HG02885 (cell line): ENCODE measurements around the gene APPL2.

Source experiments
- ATAC-seq: cut with Tn5 transposase; IDR thresholded peaks from one replicate; pipeline ENCODE4 v1.9.1; 2021; ENCODE audit warnings: mild to moderate bottlenecking; ENCODE audit not compliant: unreplicated experiment, poor library complexity

The APPL2 gene

DNA sequence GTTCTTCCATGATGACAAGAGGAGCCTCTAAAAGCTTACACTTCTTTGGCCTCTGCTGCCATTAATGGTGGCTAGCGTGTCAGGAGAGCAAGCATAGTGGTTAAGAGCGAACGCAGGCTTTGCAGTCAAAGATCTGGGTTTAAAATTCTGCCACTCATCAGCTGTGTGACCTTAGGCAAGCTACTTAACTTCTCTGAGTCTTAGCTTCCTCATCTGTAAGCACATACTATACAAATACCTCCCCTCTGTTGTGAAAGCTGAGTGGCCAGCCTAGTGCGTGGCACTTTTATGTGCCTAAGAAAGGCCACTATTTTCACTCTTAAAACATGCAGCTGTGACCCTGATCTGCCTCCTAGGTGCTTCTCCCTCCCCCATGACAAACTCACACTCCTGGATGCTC is 11.6 kb downstream of the APPL2 start:
- ATAC-seq: no peak

DNA sequence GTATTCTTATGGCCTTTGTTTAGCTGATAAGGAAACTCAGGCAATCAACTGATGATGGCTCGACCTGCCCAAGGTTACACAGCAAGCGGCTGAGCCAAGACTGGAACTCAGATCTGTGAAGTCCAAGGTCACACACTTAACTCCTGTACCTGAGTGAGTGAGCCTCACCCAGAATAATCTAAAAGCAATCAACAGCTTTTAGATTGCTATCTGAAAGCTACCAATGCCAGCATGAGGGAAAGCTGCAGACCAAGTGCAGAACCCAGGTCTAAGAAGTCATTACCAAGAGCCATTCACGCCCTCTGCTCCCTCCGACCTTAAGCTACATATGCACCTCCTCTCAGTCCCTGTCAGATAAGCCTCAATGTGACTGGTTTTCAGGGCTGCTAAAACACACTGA is 12.1 kb downstream of the APPL2 start:
- ATAC-seq: no peak

DNA sequence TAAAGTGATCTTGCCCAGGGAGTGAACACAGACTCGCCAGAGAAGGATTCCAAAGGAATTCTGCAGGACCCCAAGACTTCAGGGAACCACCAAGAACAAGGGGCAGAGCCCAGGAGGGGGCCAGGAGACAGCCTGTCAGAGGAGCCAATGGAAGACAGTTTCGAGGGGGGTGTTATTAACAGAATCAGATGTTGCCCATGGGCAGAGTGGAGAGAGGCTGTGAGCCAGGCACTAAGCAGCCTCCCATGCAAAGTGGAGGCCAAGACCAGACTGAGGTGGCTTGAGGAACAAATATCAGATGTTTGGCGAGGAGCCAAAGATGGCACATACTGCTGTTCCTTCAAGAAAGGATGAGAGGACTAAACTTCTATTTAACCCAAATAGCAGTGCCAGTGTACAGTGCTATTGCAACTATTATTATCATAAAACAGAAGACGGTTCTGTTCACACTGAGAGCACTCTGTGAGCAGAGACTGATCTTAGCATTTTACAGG is 12.6 kb downstream of the APPL2 start:
- ATAC-seq: no peak

DNA sequence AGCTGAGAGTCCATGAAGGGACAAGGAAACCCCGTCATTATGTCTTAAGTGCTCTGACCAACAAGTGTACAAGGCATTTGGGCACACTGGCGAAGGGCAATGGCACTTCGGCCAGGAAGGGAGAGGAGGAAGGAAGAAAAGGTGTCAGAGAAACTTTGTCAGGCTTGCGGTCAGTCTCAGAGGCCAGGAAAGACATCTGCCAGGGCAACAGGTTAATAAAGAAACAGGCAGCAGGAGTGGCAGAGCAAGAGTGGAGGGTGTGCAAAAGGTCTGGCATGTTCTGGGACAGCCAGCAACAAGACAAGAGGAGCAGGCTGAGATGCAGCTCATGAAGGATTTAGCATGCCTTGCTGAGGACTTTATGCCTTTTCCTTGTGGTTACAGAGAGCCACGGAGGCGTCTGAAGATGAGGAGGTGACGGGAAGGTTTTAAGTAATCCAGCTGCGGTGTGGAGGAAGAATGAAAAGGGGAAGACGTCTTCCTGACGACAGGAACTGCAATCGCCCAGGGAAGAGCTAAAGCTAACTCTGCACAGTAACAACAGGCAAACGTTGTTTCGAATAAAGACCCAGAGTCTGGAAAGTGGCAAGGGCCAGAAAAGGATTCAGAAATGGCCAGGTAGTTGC is 13.1 kb downstream of the APPL2 start:
- ATAC-seq: no peak

DNA sequence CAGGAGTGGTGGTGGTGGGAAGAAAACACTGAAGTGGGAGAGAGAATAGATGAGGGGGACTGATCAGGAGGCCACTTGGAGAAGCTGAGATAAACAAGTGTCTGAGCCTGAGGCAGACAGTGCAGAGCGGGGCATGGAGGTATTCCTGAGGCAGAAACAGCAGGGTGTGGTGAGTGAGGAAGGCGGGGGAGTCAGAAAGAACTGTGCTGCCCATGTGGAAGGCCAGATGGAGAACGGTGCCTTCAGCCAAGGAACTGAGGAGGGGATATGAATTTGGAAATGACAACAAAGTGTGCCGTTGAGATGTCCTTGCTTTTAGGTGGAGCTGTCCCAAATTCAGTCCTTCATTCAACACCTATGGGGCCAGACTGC is 13.7 kb downstream of the APPL2 start:
- ATAC-seq: no peak

DNA sequence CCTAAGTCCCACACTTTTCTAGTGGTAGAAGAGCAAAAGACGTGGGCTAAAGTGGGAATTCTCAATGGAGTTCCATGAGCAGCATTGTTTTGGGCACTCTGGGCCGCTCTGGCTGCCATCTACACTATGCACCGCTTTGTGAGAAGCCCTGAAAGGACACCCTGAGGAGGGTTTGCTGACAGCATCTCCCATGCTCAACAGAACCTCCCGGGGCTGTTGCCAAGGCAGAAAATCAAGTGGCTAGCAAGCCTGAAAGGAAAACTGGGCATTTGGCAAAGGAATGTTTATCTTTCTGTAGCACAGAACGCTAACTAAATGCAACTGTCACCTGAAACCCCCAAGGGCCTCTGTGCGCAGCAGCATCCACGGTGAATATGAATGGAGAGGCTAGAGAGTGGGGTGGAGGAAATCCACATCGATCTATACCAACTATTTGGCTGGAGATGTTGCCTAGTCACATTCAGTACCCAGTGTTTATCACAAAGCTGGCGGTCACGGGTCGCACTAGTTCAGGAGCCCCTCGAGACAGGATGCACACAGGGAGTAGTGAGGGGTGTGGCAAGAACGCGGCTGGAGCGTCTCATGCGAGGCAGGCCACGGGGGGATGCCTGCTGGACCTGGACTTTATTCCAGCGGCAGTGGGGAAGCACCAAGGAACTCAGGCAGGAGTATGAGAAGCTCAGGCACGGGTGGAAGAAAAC is 14.2 kb downstream of the APPL2 start:
- no peak for ATAC-seq

DNA sequence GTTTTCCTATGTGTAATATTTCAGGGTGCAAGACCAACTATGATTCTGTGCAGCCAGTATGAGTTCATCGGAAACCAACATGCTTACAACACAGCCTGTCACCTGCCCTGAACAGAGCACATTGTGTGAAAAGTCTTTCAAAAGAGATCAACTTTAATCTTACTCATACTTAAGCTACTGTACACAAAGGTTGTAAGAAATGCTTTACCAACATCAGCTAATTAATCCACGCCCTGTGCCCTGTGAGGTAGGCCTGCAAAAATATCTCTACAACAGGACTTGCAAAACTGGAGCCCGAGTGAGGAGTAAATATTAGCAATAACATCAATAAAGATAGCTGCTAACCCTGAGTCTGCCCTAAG is 15.1 kb downstream of the APPL2 start:
- ATAC-seq: no peak

DNA sequence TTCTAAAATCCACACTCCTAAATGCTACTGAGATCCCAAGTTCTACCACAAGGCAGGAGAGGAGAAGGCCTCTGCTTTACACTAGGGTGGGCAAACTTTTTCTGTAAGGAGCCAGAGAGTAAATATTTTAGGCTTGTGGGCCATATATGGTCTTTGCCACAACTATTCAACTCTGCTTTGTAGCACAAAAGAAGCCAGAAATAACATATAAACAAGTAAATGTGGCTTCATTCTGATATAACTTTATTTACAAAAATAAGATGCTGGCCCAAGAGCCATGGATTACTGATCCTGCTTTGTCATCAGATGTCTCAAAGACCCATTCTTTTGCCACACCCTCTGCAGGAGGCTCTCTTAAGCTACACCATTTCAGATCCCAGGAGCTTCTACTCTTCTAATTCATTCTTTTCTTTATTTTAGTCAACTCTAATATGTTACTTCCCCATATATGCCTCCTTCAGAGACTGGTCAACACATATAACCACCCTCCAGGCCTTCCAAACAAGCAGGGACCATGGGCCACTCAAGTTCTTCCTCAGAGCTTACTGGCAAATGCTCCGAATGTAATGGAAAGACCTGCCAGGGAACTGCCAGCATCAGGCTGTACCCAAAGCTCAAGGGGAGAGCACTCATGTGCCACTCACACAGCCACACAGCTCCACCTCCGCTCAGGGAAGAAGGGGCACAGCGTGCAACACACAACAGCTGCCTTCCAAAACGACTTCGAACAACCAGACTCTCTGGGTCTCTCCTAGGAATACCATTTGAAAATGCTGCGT is 15.6 kb downstream of the APPL2 start:
- ATAC-seq: no peak

DNA sequence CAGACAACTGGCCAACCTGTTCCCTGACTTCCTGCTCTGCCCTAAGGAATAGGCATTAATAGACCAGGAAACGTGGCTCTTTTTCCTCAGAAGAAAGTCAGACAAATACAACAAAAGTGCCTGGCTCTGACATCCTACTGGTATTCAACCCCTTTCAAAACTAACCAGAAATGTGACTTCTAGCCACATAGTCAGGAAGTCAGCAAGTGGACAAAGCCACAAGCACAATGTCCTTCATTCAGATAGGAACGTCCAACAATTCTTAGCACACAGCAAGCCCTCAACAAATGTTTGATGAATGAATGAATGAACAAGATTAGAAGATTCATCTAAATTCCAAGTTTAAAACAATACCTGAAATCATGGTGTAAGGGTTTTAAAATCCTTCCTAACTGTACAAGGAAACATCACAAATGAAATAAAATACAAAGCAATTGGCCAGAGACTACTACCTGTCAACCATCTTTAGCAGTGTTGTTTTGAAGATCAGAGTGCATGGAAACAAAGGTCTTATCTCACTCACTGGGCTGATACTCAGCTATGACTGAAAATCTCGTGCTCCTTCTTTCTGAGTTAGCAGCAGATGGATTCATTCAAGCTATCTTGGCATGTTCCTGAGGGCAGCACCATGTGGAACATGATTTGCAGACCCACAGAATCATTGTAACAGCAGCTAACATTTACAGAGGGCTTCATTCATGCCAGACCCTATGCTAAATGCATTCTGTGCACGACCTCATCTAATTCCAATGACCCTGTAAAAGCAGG is 16.5 kb downstream of the APPL2 start:
- no peak for ATAC-seq

DNA sequence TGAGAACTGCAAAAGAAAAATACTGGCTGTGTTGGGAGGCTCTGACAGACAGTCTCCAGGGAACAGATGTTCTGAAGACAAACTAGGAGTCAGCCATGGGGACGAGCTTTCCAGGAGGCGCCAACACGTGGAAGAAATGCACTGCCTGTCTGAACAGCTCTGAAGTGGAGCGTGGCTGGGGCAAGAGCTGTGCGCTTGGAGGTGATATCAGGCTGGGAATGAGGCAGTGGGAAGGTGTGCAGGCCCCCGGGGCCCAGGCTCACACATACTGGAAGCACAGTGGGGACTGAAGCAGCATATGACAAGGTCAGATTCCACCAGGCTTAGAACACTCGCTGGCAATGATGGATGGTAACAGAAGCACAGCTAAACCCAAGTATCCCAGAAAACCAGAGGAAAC is 17.5 kb downstream of the APPL2 start:
- no peak for ATAC-seq

DNA sequence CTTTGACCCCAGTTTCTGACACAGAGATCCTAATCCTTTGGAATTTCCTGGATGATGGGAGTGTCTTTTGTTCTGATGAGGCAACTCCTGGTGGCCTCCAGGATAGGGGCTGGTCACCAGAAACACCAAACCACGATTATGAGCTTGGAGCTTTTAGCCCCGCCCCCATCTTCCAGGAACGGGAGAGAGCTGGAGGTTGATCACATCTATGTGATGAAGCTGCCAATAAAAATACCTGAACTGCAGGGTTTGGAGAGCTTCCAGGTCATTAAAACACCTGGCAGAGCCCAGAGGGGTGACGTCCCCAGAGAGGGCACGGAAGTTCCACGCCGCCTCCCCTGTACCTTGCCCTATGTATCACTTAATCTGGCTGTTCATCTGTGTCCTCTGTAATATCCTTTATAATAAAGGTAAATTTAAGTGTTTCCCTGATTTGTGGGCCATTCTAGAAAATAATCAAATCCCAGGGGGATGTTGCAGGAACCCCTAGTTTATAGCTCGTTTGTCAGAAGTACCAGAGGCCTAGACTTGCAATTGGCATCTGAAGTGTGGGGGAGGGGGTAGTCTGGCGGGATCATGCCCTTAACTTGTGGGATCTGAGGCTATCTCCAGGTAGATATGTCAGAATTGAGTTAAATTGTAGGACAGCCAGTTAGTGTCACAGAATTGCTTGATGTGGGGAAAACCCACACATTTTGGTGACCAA is 21.2 kb downstream of the APPL2 start:
- no peak for ATAC-seq

DNA sequence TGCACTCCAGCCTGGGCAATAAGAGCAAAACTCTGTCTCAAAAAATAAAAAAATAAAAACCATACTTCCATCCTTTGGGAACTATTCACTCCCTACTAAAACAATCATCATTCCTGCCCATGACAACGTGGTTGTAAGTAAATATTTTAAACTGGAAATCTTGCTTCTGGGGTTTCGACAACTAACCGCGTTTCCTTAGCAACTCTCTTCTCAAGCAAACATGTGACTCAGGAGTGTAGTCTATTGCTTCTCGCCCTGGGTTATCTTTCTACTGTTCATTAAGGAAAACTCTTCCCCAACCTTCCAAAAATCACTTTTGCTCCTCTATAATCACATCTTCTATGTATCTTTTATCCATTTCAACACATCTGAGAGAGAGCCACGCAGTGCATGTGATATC is 21.8 kb downstream of the APPL2 start:
- no peak for ATAC-seq

DNA sequence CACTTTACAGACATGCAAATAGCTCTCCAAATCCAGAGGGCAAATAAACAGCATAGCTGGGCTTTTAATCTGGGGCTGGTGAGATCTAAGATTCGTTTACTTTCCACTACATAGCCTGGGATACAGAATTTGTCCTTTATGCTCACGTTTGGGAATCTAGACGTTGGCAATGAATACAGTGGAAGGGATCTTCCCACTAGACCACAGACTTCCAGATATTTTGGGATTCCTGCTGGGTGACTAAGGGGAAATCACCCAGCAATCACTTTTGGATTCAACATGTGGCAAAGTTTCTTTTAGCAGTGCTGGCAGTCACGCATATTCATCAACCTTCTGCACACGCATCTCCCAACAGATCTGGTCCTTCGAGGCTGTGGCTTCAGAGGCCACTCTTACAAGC is 23.5 kb downstream of the APPL2 start:
- no peak for ATAC-seq

DNA sequence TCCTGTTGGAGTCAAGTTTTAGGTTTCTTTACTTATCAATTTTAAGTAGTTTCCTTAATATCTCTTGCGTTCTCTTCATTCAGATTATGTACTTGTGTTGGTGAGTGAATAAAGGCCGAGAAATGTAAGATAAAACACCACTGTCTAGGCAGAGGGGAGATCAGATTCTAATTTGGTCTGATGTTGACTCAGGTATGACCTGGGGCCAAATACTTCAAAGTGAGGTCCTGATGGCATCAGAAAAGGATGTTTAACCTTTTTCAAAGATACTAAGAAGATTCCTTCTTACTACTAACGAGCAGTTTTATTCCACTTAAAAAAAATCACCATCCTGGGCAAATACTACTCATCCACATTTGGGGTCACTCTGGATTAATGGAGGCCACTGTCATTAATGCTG is 26.9 kb downstream of the APPL2 start:
- no peak for ATAC-seq

DNA sequence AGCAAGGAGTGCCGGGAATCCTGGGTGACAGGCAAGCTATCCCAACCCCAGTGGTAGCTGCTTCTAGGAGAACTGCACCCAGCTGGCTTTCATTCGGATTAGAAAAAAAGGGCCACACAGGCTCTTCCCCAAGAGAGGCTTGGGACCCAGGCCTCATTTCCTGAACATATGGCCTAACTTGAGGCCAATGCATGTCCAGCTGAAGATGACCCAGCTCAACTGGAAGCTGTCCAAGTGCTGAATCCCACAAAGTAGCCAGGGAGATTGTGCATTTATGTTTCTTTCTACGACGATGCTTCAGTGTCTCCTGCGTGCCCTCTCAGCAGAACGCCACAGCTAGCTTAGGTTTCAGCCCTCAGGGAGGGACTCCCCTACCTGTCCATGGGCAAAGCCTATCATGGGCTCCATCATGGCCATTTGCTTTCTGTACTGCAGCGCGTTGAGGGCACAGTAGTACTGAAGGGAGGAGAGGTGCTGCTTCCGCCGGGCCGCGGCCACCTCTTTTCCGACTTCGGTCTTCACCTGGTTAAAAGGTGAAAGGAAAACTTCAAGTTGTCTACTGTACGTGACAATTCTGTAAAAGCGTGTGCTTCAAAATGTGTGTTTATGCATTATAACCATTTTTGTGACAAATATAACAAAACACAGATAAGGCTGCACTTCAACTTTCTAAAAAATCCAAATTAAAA is 29.1 kb downstream of the APPL2 start:
- no peak for ATAC-seq

DNA sequence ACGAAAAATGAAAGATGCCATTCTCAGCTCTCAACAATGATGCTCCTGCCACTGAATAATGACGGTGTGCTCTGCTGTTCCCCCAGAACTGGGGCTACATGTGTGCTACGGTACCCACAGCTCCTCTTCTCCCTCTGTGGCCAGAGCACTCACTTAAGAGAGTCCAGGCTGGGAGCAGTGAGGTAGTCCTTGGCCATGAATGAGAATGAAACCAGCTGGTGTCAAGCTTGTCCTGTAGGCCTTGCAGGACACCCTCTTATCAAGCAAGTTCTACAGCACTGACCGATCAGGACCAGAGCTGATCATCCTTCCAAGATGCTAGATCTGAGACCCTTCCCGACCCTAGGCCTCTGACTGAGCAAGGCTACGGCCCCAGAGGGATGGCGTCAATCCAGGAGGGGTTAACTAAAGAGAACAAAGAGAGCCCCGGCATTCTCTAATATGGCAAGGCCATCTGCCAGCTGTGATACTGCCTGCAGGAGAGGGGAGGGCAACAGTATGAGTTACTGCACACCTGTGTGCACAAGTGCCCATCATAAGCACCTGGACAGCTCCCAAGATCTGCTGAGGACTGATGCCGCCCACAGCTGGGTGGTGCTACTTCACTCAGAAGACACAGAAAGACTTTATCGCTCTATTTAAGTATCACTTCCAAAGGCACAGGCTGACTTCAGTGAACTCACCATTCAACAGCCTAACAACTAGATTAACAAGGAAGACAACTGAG is 30.5 kb downstream of the APPL2 start:
- ATAC-seq: no peak

DNA sequence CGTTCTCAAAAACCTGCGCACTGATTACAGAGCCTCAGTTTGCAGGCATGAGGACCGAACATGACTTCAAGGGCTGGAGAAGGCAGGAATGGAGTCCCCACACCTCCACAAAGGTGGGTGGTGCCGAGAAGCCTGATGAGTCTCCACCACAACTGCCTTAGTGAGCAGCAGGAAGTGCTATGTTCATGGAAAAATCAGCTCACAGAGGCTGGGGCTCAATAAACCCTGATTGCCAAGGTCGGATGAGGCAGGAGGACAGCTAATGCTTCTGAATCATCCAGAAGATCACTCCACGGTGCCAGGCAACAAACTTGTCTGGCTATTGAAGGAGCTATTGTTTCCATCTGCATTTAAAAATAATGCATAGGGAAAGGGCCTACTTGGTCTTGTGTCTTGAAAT is 31.1 kb downstream of the APPL2 start:
- no peak for ATAC-seq

DNA sequence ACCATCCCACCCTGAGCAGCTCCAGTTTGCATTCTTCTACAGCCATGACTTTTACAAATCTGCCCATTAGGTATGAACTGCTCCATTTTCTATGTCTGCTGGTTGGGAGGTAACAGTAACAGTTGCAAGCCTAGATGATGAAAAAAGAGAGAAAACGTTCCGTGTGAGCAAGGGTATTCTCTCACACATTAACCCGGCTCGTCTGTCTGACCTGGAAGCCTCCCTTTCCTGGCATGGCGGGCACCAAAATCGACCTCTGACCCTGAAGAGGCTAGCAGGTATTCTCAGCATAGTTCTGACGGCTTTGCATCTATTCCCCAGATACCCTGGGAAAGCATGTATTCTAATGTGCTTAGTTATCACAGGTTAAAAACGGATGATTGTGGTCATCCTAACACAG is 31.8 kb downstream of the APPL2 start:
- ATAC-seq: no peak

DNA sequence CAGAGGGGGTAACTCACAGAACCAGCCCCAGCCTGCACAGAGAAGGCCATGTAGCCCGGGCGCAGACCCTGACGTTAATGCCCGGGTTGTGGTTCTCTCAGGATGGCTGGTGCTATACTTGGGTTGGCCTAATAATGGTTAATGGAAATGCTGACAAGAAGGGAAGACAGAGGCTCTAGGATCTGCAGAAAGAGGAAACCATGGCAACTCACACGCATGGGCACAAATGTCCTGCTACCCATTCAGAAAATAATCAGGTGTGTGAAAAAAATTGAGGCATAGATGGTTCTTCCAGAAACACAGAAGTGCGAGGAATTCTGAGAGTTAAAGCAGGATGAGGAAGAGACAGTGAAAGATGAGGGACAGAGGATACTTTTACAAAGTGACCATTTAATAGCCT is 33.8 kb downstream of the APPL2 start:
- no peak for ATAC-seq
